Myocyte (in vitro differentiated cells): ENCODE measurements around the gene CD93. TPM values are rescaled to one million over a fixed set of nuclear protein-coding genes. Genes with fewer than 3 reads are reported as not detected.
A peak's percentile ranks its signal among the peaks of the same experiment; 100 is the strongest.

Experiments used
- DNase-seq: peaks from one replicate; pipeline ENCODE4 v3.0.0-alpha.2; 2012; ENCODE audit warnings: low read depth
- total RNA-seq: library from RNA; depleted of rRNA; stranded (reverse); fragments of >200 nt; gene quantifications from 2 replicates; pipeline ENCODE4 v1.2.3, GENCODE V29; 2014

Gene CD93
- total RNA-seq, 1 donor from 2014 or later, result not detected

DNA sequence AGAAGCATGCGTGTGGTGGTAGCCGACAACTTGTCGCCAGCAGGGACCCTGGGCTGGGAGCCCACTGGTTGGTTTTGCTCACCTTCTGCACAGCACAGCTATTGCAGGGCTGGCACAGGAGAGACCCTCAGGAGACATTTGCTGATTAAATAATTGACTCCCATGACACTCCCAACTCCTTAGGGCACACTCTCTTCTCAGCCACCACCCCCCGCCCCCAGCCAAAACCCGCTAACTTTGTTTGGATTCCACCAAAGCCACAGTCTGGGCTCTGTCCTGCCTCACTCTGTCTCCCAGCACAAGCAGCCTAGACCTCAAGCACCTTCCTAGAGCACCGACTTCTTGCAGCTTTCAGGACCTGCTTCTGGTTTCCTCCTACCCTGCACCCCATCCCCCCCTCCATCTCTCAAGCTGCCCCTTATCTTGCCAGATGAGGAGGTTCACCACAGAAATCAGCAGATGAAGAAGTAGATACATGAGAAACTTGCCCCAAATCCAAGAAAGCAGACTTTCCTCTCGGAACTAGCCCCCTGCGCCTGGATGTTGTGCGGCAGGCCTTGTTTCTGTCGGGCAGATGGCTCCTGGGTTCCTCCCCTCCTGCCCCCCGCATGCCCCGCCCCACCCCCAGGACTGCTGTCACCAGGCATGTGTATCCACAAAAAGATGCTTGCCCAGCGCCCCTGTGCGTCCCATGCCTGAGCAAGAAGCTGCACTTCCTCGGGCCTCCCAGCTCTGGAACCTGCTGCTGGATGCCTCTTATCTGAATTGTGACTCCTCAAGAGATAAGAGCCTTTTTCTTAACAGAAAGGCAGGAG is 35.0 kb upstream of the CD93 start:
- no peak for DNase-seq

DNA sequence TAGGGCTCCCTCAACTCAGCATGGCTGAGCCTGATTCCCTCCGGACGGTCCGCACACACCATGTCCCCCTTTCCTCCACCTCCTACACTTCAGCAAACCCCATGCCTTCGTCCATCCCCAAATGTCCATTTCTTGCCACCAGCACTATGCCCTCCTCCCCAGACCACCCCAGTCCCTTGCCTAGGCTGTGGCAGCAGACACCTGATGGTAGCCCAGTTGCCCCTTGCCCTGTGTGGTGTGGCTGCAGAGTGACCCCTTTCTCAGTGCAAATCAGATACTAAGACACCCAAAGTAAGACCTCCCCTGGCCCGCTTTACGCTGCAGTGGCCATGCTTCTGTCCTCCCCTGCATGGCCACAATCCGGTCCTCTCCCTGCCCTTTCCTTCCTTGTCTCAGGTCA is 34.1 kb upstream of the CD93 start:
- DNase-seq, result no peak

DNA sequence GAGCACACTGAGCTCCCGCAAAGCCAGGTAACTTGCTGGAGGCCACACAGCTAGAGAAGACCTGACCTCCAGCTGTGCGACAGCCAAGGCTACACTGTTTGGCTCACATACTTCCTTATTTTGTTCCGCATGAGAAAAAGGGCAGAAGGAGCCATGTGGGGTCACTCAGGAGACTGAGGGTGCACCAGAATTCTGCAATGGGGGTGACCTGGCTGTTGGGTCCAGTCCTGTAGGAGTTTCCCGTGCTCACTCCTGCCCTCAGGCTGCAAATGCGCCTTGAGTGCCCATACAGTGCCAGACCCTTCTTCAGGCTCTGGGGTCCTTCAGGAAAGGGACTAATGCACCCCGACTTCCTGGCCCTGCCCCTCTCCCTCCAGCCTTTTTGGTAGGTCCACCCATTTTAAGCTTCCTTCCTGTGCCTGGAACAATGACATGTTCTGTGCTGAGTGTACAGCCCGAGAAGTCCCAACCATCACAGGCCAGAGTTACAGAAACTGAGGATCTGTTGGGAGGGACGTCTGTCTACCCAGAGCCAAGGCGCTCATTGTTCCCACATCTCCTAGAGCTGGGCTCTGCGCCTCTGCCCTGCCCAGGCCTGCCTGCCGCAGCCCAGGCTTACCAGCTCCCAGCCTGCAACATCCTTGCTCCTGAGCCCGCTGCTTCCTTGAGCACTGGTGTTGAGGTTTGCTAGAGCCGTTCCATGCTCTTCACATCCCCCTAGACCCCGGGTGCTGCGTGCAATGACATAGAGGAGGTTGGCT is 33.5 kb upstream of the CD93 start:
- no peak for DNase-seq

DNA sequence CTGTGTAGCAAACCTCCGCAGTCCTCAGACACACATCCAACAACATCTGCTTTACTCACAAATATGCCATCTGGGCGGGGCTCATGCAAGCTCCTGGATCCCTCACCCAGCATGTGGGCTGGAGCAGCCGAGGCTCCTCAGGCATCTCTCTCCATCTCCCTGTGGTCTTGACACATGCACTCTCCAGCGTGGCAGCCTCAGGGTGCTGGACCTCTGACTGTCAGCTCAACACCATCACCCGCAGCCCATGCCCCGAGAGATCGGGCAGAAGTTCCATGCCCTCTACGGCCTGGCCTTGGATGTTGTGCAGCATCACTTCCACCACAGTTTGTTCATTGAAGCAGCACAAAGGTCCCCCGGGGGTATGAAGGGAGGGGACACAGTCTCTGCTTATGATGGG is 32.6 kb upstream of the CD93 start:
- no peak for DNase-seq

DNA sequence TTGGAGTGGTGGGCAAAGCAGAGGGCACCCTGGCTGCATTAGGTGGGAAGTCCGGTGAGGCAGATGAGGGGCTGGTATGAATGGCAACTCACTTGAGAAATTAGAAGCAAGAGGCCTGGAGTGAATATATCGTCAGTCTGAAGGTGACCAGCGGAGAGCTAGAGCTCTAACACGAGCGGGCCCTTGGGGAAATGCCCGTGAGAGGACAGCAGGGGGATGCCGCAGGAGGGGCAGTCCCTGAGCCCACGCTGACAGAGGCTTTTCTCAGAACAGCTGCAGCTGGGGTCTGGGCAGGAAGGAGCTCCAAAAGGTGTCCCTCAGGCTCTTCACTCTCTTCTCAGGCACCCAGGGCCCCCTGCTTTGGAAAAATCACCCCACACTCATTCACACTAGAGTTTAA is 32.0 kb upstream of the CD93 start:
- DNase-seq, result no peak

DNA sequence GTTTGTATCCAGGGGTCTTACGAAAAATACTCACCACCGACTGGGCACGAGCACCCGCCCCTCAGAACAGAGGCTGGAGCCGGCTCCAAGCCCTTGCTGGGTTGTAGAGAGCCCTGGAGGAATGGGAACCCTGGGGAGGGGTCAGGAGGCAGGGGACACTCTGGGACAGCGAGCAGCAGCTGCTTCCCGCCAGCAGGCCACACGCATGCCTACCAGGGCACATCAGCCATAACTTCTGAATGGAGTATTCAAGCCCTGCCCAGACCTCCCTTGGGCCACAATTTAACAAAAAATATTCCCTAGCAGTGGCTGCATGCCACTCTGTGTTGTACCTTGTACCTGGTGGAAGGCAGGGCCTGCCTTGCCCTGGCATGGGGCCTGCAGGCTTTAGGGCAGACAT is 31.6 kb upstream of the CD93 start:
- peak; percentile 42 for DNase-seq

DNA sequence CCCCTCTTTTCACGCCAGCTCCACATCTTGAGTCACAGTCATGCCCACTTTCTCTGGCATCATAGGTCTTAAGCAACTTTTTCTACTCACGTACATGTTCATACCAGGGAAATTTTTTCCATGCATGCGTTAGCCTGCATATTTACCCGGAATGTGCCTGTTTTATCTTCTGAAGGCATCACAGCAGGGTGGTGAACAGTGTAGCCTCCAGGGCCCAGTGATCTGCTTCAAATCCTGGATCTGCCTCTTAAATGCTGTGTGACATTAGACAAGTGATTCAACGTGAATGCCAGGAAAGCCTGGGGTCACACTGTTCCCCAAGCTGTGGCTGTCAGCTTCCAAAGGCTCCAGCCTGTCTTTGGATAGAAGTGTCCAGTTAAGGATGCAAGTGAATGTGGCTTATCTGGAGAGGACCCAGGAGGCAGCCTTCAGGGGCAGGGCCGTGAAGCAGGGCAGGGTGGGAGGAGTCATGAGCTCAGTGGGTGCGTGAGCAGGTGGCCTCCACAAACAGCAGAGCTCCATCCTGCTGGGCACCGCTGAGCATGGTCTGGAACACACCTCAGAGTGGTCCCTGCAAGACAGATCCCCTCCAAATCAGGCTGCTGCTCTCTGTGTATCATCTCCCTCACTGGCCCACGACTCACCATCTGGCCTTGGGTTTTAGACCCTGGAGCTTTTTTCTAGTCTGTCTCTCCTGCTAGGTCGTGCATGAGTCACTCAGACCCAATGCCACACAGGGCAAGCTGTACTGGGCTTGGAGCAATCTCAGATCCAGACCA is 30.4 kb upstream of the CD93 start:
- peak; percentile 49 for DNase-seq

DNA sequence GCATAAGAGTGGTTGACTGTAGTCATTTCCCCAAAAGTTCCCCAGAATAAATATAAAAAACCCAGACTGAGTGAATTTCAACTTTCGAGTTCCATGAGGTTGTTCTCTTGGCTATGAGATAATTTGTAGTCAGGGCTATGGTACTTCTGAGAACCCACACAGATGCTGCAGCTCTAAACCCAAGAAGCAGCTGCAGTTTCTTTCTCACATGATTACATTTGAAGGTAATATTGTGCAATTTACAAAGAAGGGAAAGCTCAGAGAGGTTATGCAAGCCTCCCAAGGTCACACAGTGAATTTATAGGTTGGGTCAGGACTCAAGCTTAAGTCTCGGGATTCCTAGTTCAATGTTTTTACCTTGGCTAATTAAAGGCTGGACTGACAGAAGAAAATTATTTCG is 29.7 kb upstream of the CD93 start:
- DNase-seq, result peak; percentile 71

DNA sequence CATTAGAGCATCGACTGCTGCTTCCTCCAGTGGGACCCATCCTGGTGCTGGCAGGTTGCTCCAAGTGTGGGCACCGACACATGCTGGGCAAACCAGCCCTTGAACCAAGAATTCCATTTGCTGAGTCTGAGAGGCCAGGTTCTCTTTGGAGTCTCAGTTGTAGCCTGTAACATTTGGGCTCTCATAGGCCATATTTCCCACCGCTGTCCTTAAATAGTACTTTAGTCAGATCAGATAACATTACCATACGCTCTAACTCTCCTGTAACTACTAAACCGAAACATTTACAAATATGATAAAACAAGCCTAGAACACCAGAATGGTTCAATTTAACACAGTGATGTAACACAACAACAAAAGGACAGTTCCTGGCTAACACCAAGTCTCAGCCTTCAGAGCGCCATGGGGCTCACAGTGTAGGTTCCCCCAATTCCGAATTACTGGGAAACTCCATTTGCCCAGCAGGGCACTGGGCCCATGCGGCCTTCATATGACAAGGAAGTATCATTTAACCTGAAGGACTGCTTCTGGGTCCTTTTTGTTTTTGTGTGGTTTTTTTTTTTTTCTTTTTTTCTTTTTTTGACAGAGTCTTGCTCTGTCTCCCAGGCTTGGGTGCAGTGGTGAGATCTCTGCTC is 28.4 kb upstream of the CD93 start:
- no peak for DNase-seq

DNA sequence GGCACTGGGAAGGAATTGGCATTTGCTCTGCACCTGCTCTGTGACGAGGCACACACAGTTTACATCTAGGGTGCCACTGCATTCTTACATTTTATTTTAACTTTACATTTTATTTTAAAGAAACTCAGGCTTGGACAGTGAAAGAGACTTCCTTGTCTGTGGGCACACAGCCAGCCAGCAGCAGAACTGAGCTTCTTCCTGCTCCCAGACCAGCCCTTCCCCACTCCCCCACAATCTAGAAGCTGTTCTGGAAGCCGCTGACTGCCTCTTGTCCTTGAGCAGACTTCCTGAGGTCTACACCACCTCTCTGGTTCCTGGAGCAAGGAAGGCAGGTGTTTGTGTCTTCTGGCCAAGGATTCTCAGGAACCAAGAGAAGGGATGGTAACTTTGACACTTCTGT is 27.9 kb upstream of the CD93 start:
- DNase-seq, result no peak

DNA sequence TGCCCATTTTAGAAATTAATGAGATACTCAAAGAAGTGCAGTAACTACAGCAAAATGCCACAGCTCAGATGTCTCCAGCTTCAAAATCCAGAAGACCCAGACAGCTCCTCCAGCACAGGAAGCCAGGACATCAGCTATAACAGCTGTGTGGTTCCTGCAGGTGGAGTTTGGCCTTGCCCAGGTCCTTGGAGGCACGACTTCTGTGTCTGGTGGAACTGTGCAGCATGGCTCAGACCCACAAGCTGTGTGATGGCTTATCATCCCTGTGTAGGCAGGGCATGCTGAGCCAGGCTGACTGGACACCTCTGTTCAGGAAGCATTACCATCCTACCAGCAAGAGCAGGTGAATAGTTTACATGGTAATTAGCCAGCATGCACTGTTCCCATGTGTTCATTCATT is 26.5 kb upstream of the CD93 start:
- DNase-seq, result no peak

DNA sequence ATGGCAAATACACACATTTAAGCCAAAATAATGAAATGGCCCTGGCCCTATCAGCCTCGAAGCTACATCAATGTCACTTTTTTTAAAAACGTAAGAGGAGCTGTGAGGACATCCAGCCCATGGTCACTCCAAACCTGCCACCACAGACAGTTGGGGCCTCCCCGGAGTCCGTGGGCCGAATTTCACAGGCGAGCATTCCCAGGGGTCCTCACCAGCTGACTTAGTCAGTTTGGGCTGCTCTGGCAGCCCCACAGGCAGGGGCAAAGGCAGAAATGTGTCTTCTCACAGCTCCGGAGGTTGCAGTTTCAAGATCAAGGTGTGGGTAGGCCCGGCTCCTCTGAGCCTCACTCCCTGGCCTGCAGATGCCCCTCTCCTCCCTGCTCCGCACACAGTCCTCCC is 25.8 kb upstream of the CD93 start:
- no peak for DNase-seq

DNA sequence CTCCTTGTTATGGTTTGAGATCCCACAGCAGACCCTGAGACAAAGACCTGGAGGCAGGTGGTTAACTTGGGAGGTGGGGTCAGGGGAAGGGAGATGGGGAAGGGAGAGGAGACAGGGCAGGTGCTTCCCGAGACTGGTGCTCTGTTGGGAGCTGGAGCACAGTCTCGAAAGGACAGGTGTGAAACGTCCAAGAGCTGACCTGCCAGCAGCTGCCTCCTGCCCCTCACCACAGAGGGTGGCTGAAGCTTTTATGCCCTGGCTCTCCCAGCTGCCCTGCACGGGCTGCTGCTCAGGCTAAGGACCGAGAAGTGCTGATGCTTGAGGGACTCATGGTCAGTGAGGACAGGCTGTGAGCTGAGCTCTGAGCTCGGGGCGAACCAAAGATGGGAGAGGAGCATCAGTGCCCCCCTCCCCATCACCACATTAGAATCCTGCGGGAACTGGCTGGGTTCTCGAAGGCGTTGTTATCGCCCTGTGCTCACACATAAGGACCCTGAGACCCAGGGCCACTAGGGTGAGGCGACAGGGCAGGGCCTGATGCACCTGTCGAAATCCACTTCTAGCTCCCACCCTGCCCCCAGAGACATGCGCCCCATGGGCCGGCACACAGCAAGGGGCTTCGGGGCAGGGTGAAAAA is 25.3 kb upstream of the CD93 start:
- peak; percentile 60 for DNase-seq

DNA sequence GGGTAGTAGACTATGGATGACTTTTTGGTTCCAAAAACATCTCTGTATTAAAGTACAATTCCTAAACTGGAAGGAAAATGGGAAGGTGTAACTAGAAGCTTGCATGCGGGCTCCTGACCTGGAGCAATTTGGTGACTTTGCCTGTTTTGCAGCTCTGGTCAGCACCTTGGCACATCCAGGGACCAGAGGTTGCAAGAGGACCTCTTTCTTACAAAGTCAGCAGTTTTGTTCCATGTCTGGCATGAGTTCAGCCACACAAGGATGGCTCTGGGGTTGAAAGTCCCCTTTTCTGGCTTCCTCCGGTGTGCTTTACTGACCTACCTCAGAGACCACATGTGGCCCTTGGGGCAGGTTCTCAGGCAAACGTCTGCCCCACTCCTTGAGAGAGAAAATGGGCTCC is 22.7 kb upstream of the CD93 start:
- DNase-seq, result no peak

DNA sequence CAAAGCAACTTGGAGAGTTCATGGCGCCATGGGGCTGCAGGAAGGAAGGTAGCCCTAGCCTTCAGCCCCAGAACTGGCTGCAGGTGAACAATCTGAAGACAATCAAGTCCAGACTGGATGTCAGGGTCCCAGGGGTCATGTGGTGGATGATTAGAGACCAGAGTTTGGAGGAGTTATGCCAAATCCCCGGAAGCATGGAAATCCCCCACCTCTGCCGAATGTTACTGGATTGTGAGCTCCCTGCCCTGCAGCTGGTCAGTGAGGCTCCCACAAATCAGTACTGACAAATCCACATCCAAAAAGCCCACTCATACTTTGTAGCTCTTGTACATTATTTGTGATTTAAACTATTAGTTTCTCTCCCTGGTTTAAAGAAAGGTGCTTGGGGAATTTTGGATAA is 21.3 kb upstream of the CD93 start:
- DNase-seq, result no peak

DNA sequence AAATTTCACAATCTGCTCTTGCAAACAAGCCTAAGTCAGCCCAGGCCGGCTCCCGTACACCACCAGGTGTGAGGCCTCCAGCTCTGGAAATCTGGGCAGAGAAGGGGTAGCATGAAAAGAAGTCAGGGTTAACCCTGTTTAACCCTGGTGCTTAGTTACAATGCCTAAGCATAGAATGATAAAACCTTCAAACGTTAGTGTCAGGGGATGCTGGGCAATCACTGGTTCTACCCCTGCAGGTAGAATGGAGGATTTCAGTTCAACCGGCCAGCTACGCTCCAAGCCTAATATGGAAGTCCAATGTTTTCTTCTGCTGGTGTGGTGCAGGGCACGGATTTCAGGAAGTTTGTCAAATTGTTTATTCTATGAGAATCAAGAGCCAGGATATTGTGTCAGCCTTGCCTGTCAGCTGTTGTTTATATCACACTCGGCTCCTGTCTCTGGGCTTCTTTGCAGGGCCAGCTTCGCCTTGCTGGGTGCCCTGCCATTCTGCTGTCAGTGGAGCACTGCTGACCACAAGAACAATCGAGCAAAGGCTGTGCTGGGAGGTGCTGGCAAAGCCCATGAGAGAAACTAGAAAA is 20.2 kb upstream of the CD93 start:
- peak; percentile 76 for DNase-seq

DNA sequence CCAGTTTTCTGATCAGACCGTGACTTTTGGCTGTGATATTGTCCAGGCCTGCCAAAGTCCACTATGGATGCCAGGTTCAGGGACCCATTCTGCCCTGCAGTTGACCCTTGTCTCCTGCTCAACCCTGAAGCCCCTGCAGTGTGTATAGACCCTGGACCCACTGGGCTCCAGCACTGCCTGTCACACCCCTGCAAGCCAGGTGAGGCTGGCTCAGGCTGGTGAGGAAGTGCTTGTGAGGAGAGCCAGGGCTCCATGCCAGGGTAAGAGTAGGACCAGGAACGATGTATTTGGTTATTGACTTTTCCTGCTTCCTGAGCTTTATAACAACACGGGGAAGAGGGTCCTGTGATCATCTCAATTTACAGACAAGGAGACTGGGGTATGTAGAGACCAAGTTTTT is 19.1 kb upstream of the CD93 start:
- DNase-seq, result no peak

DNA sequence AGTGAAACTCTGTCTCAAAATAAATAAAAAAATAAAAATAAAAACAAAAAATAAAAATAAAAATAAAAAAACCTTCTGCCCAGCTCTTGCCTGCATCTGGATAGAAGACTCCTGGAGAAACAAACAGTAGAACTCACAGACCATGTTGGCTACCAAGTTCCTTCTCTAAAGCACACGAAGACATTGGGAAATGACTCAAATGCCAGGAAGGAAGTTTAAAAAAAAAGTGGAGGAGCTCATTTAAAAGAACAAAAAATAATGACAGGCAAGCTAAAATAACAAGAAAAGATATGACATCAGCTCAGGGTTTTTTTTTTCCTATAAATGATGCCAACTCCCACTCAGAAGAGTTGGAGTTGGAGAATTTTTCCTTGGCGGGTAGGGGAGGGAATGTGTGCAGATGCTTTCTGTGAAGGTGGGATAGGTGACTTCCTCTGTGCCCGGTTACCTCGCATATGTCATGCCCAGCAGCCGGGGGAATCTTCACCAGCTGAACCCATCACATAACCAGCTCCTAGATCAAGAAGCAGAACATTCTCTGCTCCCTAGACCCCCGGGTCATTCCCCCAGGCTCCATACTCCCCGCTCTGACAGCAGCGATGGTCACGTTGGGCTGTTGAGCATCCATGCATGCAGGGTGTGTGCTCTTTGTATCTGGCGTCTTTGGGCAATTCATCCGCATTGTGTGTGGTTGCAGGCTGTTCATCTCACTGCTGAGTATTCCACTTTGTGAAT is 17.3 kb upstream of the CD93 start:
- no peak for DNase-seq

DNA sequence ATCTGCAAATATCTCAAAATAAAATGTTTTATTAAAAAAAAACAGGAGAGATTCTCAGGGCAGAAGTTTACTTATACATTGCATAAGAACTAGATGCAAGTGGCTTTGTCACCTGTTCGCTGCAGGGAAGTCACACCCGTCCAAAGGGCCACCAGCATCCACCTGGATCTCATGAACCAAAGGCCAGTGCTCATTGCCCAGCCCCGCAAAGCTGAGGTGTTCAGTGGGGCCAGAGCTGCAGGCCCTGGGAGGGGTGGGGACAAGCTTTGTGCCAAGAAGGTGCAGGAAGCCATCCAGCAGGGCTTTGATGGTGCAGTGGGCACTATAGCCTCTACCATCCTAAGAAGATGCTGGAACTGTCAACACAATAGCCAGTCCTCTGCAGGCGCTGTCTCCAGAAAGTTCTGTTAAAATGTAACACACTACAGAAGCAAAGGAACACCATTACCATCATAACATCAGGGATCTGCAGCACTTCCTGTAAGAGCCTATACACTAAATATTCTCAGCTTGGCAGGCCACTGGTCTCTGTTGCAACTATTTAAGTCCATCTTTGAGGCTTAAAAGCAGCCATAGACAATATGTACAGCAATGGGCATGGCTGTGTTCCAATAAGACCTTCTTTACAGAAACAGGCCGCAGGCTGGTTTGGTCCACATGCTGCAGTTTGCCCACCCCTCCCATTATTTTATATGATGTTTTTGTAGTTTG is 15.7 kb upstream of the CD93 start:
- DNase-seq, result no peak
